Activated CD4-positive, alpha-beta T cell treated with anti-CD3 and anti-CD28 coated beads, Interleukin-2, amount 10 ng/mL, durations not matched to agents 7 days and 5 days (primary cell): ENCODE results near the gene NCK2. TPM values are rescaled to one million over a fixed set of nuclear protein-coding genes. Genes with fewer than 3 reads are reported as not detected.

Experiments
- CTCF ChIA-PET: fragments of 350-600 bp; sonication (Branson Sonifier 250); formaldehyde crosslinking; loops from one replicate; lab custom pipeline; 2021; ENCODE audit warnings: antibody characterized with exemption; lab: Charles Lee
- POLR2A ChIA-PET: fragments of 350-600 bp; sonication (Branson Sonifier 250); formaldehyde crosslinking; loops from one replicate; lab custom pipeline; 2021; ENCODE audit warnings: antibody characterized with exemption; lab: Charles Lee
- DNase-seq: peaks from one replicate; pipeline ENCODE4 v3.0.0-alpha.2; 2020
- H3K27ac Mint-ChIP-seq: one replicate; pipeline ENCODE4 v1.8.0; 2021; ENCODE audit warnings: mild to moderate bottlenecking, moderate library complexity, mixed read lengths
- H3K27me3 Mint-ChIP-seq: one replicate; pipeline ENCODE4 v1.8.0; 2021; ENCODE audit warnings: mixed read lengths
- H3K36me3 Mint-ChIP-seq: one replicate; pipeline ENCODE4 v1.8.0; 2021; ENCODE audit warnings: low read depth, mixed read lengths
- H3K4me1 Mint-ChIP-seq: one replicate; pipeline ENCODE4 v1.8.0; 2021; ENCODE audit warnings: mixed read lengths
- H3K4me3 Mint-ChIP-seq: one replicate; pipeline ENCODE4 v1.8.0; 2021; ENCODE audit warnings: mild to moderate bottlenecking, moderate library complexity, mixed read lengths
- H3K9me3 Mint-ChIP-seq: one replicate; pipeline ENCODE4 v1.8.0; 2021; ENCODE audit warnings: mixed read lengths
- total RNA-seq, 2 experiments: library from RNA; stranded (reverse); gene quantifications; one replicate each; pipeline ENCODE4 v1.2.3, GENCODE V29; 2021

The NCK2 gene
- total RNA-seq, 2 experiments from 2014 or later, result 73.3 to 84.1 TPM

DNA sequence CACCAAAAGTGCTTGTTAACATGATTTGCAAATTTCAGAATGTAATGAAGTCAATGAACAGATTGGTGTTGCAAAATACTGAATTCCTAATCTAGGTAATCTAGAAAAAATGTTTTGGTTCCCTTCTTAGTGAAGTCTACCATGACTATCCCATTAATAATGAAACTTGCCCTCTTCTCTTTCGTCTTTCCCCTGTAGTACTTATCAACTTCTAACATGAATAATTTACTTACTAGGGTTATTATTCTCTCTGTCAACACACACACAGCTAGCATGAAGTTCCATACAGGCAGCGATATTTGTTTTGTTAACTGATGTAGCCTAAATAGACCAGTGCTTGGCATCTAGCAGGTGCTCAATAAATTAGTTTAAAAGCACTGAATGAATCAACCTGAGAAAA, 160.2 kb downstream of the NCK2 start:
- ChIA-PET POLR2A (no interaction called here), CTCF (interaction anchor here (1.7 kb wide), 1 partner anchor 13 kb away, joined by 5 read pairs; no protein-coding TSS in a partner anchor)
- peaks cover 23% of the 10 kb centered on the region for H3K36me3 Mint-ChIP-seq
- no peak overlapping the region for H3K27ac Mint-ChIP-seq
- no peak overlapping the region for H3K4me3 Mint-ChIP-seq
- no peak for DNase-seq
- peaks cover 15% of the 10 kb centered on the region for H3K9me3 Mint-ChIP-seq
- H3K27me3 Mint-ChIP-seq, result no peaks in the 10 kb centered on the region
- H3K4me1 Mint-ChIP-seq, result peaks cover 27% of the 10 kb centered on the region

DNA sequence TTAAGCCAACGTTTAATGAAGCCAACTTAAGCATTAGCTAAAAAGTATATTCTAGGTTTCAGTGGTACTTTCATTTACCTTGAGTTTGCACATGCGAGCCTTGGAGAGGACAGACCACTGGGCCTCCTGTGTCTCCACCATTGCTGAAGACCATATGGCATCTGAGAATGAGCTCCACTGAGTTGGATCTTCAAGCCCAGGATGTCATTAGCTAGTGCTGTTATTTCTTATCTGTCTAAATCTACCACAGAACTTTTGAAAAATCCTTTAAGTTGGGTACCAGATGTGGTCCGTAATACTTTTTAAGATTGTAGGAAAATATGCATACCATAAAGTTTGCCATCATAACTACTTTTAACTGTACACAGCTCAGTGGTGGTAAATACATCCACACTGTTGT, 161.8 kb downstream of the NCK2 start:
- H3K27ac Mint-ChIP-seq, result no peak overlapping the region

DNA sequence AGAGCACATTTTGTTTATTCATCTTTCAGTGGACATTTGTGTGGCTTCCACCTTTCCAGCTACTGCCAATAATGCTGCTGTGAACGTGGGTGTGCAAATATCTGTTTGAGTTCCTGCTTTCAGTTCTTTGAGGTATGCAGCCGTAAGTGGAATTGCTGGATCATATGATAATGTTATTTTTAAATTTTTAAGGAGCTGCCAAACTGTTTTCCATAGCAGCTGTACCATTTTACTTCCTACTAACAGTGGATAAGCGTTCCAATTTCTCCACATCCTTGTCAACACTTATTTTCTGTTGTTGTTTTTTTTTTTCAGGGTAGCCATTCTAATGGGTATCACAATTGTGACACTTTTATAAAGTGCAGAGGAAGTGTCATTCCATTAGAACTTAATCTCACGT, 162.5 kb downstream of the NCK2 start:
- CTCF ChIA-PET, result interaction anchor here (0.6 to 1.7 kb wide), 4 partner anchors 19 to 451 kb away, joined by 3 to 6 read pairs (median 4); no protein-coding TSS in a partner anchor

More for the DNA sequence above, 161.8 kb downstream of the NCK2 start:
- H3K36me3 Mint-ChIP-seq, result peaks cover 8% of the 10 kb centered on the region
- H3K4me1 Mint-ChIP-seq, result peaks cover 13% of the 10 kb centered on the region
- CTCF ChIA-PET, result interaction anchor here (1.7 kb wide), 2 partner anchors 12 to 20 kb away, joined by 5 to 6 read pairs; no protein-coding TSS in a partner anchor
- peaks cover 5% of the 10 kb centered on the region for H3K9me3 Mint-ChIP-seq
- H3K27me3 Mint-ChIP-seq, result no peaks in the 10 kb centered on the region
- POLR2A ChIA-PET, result interaction anchor here (0.7 kb wide), 1 partner anchor 13 kb away, joined by 3 read pairs; no protein-coding TSS in a partner anchor
- no peak overlapping the region for H3K4me3 Mint-ChIP-seq
- no peak for DNase-seq

DNA sequence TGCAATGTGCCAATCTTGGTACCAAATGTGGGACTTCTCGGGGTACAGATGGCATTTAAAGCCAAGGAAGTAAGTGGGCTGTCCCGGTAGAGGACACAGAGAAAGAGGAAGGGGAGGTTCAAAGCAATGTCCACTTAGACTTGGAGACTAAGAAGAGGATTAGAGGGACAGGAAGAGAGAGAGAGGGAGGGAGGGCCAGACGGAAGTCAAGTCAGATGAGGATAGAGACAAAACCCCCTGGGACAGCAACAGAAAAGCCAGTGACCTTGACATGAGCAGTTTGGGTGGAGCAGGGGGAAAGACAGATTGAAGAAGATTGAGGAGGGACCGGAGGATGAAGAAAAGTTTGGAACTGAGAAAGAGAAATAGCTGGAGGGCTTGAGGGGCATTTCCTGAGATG, 164.5 kb downstream of the NCK2 start:
- Mint-ChIP-seq H3K36me3 (peaks cover under 1% of the 10 kb centered on the region), H3K4me1 (peaks cover 4% of the 10 kb centered on the region), H3K9me3 (peaks cover 15% of the 10 kb centered on the region), H3K27me3 (no peaks in the 10 kb centered on the region), H3K27ac (no peak overlapping the region), H3K4me3 (no peak overlapping the region)
- ChIA-PET CTCF (interaction anchor here (1.0 to 1.4 kb wide), 4 partner anchors 10 to 326 kb away, joined by 3 to 4 read pairs (median 3); no protein-coding TSS in a partner anchor), POLR2A (no interaction called here)
- DNase-seq, result no peak

More for the DNA sequence above, 162.5 kb downstream of the NCK2 start:
- DNase-seq, result no peak
- no peak overlapping the region for H3K27ac Mint-ChIP-seq
- H3K4me3 Mint-ChIP-seq, result no peak overlapping the region
- POLR2A ChIA-PET, result interaction anchor here (0.7 kb wide), 1 partner anchor 12 kb away, joined by 3 read pairs; no protein-coding TSS in a partner anchor
- H3K4me1 Mint-ChIP-seq, result peaks cover 12% of the 10 kb centered on the region
- H3K36me3 Mint-ChIP-seq, result peaks cover 5% of the 10 kb centered on the region
- H3K9me3 Mint-ChIP-seq, result peaks cover 10% of the 10 kb centered on the region
- no peaks in the 10 kb centered on the region for H3K27me3 Mint-ChIP-seq

DNA sequence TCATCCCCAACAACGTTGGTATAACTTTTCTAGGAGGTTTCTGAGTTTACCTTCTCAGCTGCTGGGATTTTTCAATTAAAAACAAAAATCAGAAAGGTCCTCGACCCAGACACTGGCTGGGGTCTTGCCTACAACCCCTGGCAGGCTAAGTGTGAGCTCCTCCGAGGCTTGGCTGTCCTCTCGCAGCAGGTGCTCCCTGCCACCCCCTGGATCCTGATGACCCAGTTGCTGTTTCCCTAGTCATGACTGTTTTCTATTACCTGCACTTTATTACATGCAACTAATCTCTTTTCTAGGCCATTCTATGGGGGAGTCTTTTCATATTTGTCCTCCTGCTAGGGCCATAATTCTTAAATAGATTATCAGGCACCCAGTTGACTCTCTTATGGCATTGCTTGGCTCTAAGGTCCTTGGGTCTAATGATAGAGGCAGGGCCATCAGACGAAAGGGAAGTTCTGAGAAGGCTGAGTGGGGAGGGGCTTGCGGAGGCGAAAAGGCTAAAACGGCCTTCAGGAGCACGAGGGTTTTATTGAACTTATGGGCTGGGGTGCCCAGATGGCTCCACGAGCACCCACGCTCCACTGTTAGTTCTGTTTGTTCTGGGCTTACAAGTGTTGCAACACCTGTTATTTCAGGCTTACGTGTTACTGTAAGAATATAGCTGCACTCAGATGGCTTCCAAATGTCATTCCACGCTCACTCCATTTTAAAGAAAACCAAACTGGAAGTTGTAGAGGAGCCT, 166.0 kb downstream of the NCK2 start:
- no peak overlapping the region for H3K4me3 Mint-ChIP-seq
- POLR2A ChIA-PET, result no interaction called here

DNA sequence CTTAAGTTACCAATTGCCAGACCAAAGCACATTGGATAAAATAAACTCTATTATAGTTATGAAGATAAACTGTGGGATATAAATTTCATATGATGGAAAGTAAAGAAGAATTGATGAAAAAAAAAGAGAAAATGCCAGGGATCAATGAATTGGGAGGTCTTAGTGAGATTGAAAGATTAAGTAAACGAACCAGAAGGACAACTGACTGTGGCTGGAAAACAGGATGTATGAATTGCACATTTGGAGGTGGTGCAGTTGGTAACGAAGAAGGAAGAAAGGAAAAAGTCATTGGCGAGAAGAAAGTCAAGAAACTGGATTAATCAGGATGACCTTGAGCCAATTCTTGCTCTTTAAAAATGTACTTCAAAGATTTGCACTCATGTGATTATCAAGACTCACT, 166.7 kb downstream of the NCK2 start:
- H3K27me3 Mint-ChIP-seq, result no peaks in the 10 kb centered on the region
- ChIA-PET POLR2A (no interaction called here), CTCF (interaction anchor here (1.0 kb wide), 1 partner anchor 193 kb away, joined by 3 read pairs; no protein-coding TSS in a partner anchor)
- H3K27ac Mint-ChIP-seq, result no peak overlapping the region
- H3K4me3 Mint-ChIP-seq, result no peak overlapping the region
- peaks cover 11% of the 10 kb centered on the region for H3K36me3 Mint-ChIP-seq
- peaks cover 32% of the 10 kb centered on the region for H3K9me3 Mint-ChIP-seq
- peaks cover 3% of the 10 kb centered on the region for H3K4me1 Mint-ChIP-seq
- DNase-seq, result no peak

More for the DNA sequence above, 166.0 kb downstream of the NCK2 start:
- peaks cover 28% of the 10 kb centered on the region for H3K9me3 Mint-ChIP-seq
- H3K4me1 Mint-ChIP-seq, result peaks cover 3% of the 10 kb centered on the region
- H3K27me3 Mint-ChIP-seq, result no peaks in the 10 kb centered on the region
- peaks cover 11% of the 10 kb centered on the region for H3K36me3 Mint-ChIP-seq
- no peak for DNase-seq
- CTCF ChIA-PET, result interaction anchor here (1.0 to 1.4 kb wide), 2 partner anchors 9 to 192 kb away, joined by 3 to 4 read pairs; no protein-coding TSS in a partner anchor
- H3K27ac Mint-ChIP-seq, result no peak overlapping the region

DNA sequence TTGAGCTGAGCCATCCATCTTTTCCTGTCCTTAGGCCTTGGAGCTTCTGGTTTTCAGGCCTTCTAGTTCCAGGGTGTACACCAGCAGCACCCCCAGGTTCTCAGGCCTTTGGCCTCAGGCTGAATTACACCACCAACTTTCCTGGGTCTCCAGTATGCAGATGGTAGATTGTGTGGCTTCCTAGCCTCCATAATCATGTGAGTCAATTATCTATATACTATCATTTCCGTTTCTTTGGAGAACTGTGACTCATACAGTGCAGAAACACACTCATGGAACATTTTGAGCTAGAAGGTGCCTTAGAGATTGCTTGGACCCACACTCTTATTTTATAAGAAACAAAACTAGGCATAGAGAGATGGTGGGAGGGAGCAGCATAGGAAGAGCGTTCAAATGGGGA, 167.4 kb downstream of the NCK2 start:
- peaks cover 11% of the 10 kb centered on the region for H3K36me3 Mint-ChIP-seq
- peaks cover 34% of the 10 kb centered on the region for H3K9me3 Mint-ChIP-seq
- H3K4me1 Mint-ChIP-seq, result no peaks in the 10 kb centered on the region
- POLR2A ChIA-PET, result no interaction called here
- CTCF ChIA-PET, result interaction anchor here (0.8 kb wide), 1 partner anchor 29 kb away, joined by 3 read pairs; no protein-coding TSS in a partner anchor
- no peaks in the 10 kb centered on the region for H3K27me3 Mint-ChIP-seq
- no peak for DNase-seq
- H3K4me3 Mint-ChIP-seq, result no peak overlapping the region
- H3K27ac Mint-ChIP-seq, result no peak overlapping the region

DNA sequence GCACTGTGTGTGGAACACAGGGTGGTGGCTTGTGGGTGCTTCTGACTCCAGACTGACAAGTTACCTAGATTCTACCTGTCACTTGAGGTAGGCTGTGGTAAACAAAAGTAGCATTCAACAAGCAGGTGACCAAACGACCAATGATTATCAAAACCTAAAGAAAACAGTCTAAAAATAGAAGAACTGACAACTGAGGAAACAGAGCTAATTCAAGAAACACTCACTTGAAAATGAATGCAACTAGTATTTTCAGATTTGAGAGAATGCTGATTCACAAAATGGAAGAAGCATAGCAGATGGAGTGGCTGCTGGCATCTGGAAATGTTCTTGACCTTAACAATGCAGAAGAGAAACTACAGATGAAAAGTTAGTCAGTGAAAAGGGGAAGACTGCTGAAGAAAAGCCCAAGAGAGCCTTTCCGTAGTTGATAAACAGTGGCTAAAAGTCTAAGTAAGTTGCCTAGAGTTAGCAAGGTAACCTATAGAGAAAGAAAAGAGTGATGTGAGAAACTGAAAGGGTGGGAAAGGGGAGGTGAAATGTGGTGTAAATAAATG, 170.4 kb downstream of the NCK2 start:
- Mint-ChIP-seq H3K4me1 (peaks cover 8% of the 10 kb centered on the region), H3K36me3 (peaks cover 11% of the 10 kb centered on the region), H3K27me3 (no peaks in the 10 kb centered on the region), H3K9me3 (peaks cover 32% of the 10 kb centered on the region), H3K4me3 (no peak overlapping the region), H3K27ac (no peak overlapping the region)
- no peak for DNase-seq
- ChIA-PET CTCF (interaction anchor here (1.2 to 2.2 kb wide), 2 partner anchors 12 to 41 kb away, joined by 3 to 7 read pairs; no protein-coding TSS in a partner anchor), POLR2A (no interaction called here)

DNA sequence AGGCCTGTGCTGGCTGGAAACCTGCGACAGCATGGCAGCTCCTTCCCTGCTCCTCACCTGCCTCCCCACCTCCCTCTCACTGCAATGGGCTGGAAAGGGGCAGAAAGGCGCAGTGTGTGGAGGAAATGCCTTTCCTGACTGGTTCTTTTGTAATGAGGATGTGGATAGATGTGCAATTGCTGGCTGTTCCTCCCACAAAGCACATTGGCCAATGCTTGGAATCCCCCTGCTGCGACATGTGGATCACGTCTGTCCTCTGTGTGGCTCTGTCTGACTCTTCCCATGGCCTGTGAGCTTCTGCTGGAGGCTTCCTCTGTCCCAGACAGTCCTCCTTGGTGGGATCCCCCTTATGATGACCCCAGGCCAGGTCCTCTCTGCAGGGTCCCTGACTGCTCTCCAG, 172.5 kb downstream of the NCK2 start:
- CTCF ChIA-PET, result no interaction called here
- Mint-ChIP-seq H3K9me3 (peaks cover 27% of the 10 kb centered on the region), H3K27ac (no peak overlapping the region), H3K36me3 (peaks cover 17% of the 10 kb centered on the region), H3K27me3 (no peaks in the 10 kb centered on the region), H3K4me3 (no peak overlapping the region), H3K4me1 (peaks cover 8% of the 10 kb centered on the region)
- POLR2A ChIA-PET, result no interaction called here
- DNase-seq, result no peak

DNA sequence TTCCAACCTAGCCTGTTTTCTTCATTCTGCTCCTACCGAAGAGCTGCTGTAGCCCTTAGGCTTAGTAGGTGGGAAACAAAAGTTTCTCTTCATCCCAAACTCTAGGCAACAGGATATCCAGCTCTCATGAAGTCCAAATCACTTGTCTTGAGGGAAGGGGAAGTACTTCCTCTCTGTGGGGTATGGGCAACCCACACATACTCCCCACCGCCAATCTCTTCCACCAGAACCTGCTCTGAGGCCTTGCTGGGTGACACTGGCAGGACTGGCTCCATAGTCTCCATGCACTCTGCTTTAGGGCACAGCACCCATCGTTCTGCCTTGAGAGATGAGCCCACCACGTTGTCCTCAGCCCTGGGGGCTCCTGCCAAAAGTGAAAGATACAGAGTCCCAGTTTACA, 173.0 kb downstream of the NCK2 start:
- Mint-ChIP-seq H3K9me3 (peaks cover 28% of the 10 kb centered on the region), H3K4me1 (peaks cover 8% of the 10 kb centered on the region), H3K27ac (no peak overlapping the region), H3K27me3 (no peaks in the 10 kb centered on the region), H3K36me3 (peaks cover 18% of the 10 kb centered on the region), H3K4me3 (no peak overlapping the region)
- CTCF ChIA-PET, result interaction anchor here (1.1 kb wide), 1 partner anchor 12 kb away, joined by 5 read pairs; no protein-coding TSS in a partner anchor
- POLR2A ChIA-PET, result no interaction called here
- DNase-seq, result no peak

DNA sequence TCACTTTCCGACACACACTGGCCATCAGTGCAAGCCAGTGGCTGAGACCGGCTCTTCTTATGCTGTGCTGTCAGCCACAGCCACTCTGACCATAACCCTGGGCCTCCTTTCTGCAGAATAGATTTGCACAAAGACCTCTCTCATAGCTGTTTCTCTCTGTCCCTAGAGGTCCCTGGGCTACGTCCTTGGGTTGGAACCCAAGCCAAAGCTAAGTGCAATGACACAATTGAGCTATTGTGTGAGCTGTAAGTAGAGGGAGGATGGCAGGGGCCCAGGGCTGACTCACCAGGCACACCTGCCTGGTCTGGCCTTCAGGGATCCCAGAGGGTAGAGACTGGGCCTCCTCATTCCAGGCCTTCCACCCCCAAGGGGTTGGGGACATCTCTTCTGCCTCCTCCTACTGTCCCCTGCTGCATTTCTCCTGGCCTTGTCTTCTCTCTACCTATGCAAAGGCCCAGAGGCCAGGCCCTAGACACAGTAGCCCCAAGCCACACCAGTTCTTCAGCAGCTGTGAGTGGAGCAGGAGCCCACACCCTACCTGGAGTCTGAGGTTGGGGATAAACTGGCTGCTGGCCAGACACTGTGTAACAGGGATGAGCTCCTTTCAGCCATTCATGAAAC, 174.6 kb downstream of the NCK2 start:
- POLR2A ChIA-PET, result interaction anchor here (0.7 kb wide), 1 partner anchor 13 kb away, joined by 3 read pairs; no protein-coding TSS in a partner anchor

DNA sequence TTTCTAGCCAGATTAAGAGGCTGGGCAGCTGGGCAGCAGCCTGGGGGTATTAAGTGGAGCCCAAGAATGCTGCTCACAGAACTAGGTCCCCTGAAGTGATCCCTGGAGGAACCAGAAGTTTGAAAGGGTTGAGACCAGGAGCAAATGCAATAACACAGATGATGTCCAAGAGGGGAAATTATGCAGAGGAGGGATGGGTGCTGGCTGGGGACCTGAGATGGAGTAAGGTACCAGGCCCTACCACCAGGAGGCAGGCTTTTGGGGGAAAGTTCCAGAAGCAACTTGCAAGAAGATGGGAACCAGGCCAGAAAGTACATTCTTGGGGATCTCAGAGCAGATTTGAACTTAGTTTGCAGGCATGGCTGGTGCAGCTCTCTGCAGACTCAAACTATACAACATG, 175.1 kb downstream of the NCK2 start:
- peaks cover 8% of the 10 kb centered on the region for H3K4me1 Mint-ChIP-seq
- peak; percentile 40 for DNase-seq
- H3K27ac Mint-ChIP-seq, result no peak overlapping the region
- POLR2A ChIA-PET, result interaction anchor here (0.7 kb wide), 1 partner anchor 13 kb away, joined by 3 read pairs; no protein-coding TSS in a partner anchor
- no peaks in the 10 kb centered on the region for H3K27me3 Mint-ChIP-seq
- CTCF ChIA-PET, result interaction anchor here (0.7 to 1.5 kb wide), 3 partner anchors 10 to 337 kb away, joined by 3 to 4 read pairs (median 3); no protein-coding TSS in a partner anchor
- H3K4me3 Mint-ChIP-seq, result no peak overlapping the region
- peaks cover 13% of the 10 kb centered on the region for H3K36me3 Mint-ChIP-seq
- H3K9me3 Mint-ChIP-seq, result peaks cover 20% of the 10 kb centered on the region

More for the DNA sequence above, 174.6 kb downstream of the NCK2 start:
- H3K4me3 Mint-ChIP-seq, result no peak overlapping the region
- H3K36me3 Mint-ChIP-seq, result peaks cover 17% of the 10 kb centered on the region
- H3K27me3 Mint-ChIP-seq, result no peaks in the 10 kb centered on the region
- H3K9me3 Mint-ChIP-seq, result peaks cover 23% of the 10 kb centered on the region
- peaks cover 8% of the 10 kb centered on the region for H3K4me1 Mint-ChIP-seq
- no peak for DNase-seq
- no peak overlapping the region for H3K27ac Mint-ChIP-seq
- CTCF ChIA-PET, result interaction anchor here (0.7 to 1.5 kb wide), 2 partner anchors 9 to 24 kb away, joined by 3 to 4 read pairs; no protein-coding TSS in a partner anchor
